MM.1S (cell line): ENCODE measurements around the gene RNF152.

Experiments
- EZH2 ChIP-seq: fragments of 300-600 bp; sonication (generic); optimal IDR thresholded peaks from 2 replicates; pipeline ENCODE3; 2017; ENCODE audit warnings: low read depth, mild to moderate bottlenecking, antibody characterized with exemption, low read length, mixed read lengths
- TF ChIP-seq, protein P1 (sequence below): fragments of 300-600 bp; sonication (generic); IDR thresholded peaks from 2 replicates; pipeline ENCODE4 v1.5.1; 2016; ENCODE audit warnings: antibody characterized with exemption, low read length, mixed read lengths

DNA sequence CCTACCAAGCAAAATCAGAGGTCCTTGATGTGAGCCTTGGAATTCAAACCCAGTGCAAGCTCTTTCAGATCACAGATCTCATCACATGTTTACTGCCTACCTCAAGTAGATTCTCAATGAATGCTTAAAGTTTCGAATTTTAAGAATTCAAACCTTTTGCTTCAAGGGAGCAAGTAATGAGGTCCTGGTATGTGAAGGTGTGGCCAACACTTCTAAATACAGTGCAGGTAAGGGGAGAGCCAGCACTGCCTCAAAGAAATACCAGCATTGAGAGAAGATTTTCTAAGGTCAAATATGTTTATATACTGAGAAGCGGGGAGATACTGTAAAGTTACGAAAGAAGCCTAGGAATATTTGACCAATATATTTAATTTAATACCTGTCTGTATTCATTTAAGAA is 19.7 kb upstream of the RNF152 start:
- TF ChIP-seq, protein P1, sequence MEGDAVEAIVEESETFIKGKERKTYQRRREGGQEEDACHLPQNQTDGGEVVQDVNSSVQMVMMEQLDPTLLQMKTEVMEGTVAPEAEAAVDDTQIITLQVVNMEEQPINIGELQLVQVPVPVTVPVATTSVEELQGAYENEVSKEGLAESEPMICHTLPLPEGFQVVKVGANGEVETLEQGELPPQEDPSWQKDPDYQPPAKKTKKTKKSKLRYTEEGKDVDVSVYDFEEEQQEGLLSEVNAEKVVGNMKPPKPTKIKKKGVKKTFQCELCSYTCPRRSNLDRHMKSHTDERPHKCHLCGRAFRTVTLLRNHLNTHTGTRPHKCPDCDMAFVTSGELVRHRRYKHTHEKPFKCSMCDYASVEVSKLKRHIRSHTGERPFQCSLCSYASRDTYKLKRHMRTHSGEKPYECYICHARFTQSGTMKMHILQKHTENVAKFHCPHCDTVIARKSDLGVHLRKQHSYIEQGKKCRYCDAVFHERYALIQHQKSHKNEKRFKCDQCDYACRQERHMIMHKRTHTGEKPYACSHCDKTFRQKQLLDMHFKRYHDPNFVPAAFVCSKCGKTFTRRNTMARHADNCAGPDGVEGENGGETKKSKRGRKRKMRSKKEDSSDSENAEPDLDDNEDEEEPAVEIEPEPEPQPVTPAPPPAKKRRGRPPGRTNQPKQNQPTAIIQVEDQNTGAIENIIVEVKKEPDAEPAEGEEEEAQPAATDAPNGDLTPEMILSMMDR = no peak
- TF ChIP-seq EZH2 = no peak
